Mesothelial cell of epicardium (in vitro differentiated cells): Measurements from ENCODE around the gene CARD6. TPM values are rescaled to one million over a fixed set of nuclear protein-coding genes. Genes with fewer than 3 reads are reported as not detected.
"Not testable (repeated sequence)": the region's sequence is repeated elsewhere in the genome, so short reads cannot be mapped to it uniquely, and the experiment has no call there.

Experiments used
- DNase-seq, 2 experiments: peaks; one replicate each; pipeline ENCODE4 v3.0.0; 2021; ENCODE audit warnings: low spot score in 2 of 2; ENCODE audit not compliant: unreplicated experiment in 2 of 2
- H3K27ac Mint-ChIP-seq: 2 replicates; pipeline ENCODE4 v1.8.0; 2021; ENCODE audit warnings: mixed read lengths
- H3K27me3 Mint-ChIP-seq: 2 replicates; pipeline ENCODE4 v1.8.0; 2021; ENCODE audit warnings: low read depth, mixed read lengths
- H3K36me3 Mint-ChIP-seq: 2 replicates; pipeline ENCODE4 v1.8.0; 2021; ENCODE audit warnings: mixed read lengths
- H3K4me1 Mint-ChIP-seq: 2 replicates; pipeline ENCODE4 v1.8.0; 2021; ENCODE audit warnings: mixed read lengths
- H3K4me3 Mint-ChIP-seq: 2 replicates; pipeline ENCODE4 v1.8.0; 2021; ENCODE audit warnings: mild to moderate bottlenecking, moderate library complexity, mixed read lengths
- H3K9me3 Mint-ChIP-seq: 2 replicates; pipeline ENCODE4 v1.8.0; 2021; ENCODE audit warnings: mixed read lengths
- CTCF ChIP-seq: fragments of 200-600 bp; sonication (generic); IDR thresholded peaks from one replicate; pipeline ENCODE4 v1.5.0; 2021; ENCODE audit warnings: antibody characterized with exemption; ENCODE audit not compliant: unreplicated experiment
- total RNA-seq: library from RNA; stranded (reverse); gene quantifications from 3 replicates; pipeline ENCODE4 v1.2.1, GENCODE V29; 2021

The CARD6 gene
- total RNA-seq, 1 donor from 2014 or later = 1.5 TPM

- Mint-ChIP-seq H3K4me3 (no peak overlapping the region), H3K36me3 (no peaks in the 10 kb centered on the region), H3K4me1 (no peaks in the 10 kb centered on the region), H3K27me3 (no peaks in the 10 kb centered on the region), H3K27ac (no peak overlapping the region), H3K9me3 (peaks cover 17% of the 10 kb centered on the region)
- no peak for DNase-seq
- no peak for TF ChIP-seq CTCF
Observed at GRCh38 chr5:40877371-40877988, 36.3 kb downstream of the CARD6 start.

- no peaks in the 10 kb centered on the region for H3K36me3 Mint-ChIP-seq
- no peak overlapping the region for H3K4me3 Mint-ChIP-seq
- H3K9me3 Mint-ChIP-seq = peaks cover 17% of the 10 kb centered on the region
- H3K27me3 Mint-ChIP-seq = no peaks in the 10 kb centered on the region
- no peak overlapping the region for H3K27ac Mint-ChIP-seq
- H3K4me1 Mint-ChIP-seq = no peaks in the 10 kb centered on the region
- no peak for DNase-seq
- peak; percentile 88 for TF ChIP-seq CTCF
Observed at GRCh38 chr5:40879163-40879942, 38.2 kb downstream of the CARD6 start.

- H3K4me3 Mint-ChIP-seq = no peak overlapping the region
- H3K9me3 Mint-ChIP-seq = peaks cover 15% of the 10 kb centered on the region
- DNase-seq = no peak
- no peaks in the 10 kb centered on the region for H3K4me1 Mint-ChIP-seq
- peaks cover 4% of the 10 kb centered on the region for H3K27me3 Mint-ChIP-seq
- no peak overlapping the region for H3K27ac Mint-ChIP-seq
- no peaks in the 10 kb centered on the region for H3K36me3 Mint-ChIP-seq
- no peak for TF ChIP-seq CTCF
Observed at GRCh38 chr5:40882291-40882690, 41.1 kb downstream of the CARD6 start.

GRCh38 chr5:40883051-40883450, 41.9 kb downstream of the CARD6 start:
- not testable (repeated sequence) for H3K4me1 Mint-ChIP-seq, H3K27me3 Mint-ChIP-seq, H3K36me3 Mint-ChIP-seq, DNase-seq, H3K4me3 Mint-ChIP-seq, H3K27ac Mint-ChIP-seq
- peaks cover 11% of the 10 kb centered on the region for H3K9me3 Mint-ChIP-seq

GRCh38 chr5:40895440-40896425, 54.6 kb downstream of the CARD6 start:
- H3K9me3 Mint-ChIP-seq = peaks cover 18% of the 10 kb centered on the region
- not testable (repeated sequence) for DNase-seq, H3K27me3 Mint-ChIP-seq, H3K27ac Mint-ChIP-seq, H3K4me1 Mint-ChIP-seq, H3K36me3 Mint-ChIP-seq
- peak overlapping the region; percentile 5 for H3K4me3 Mint-ChIP-seq

- no peaks in the 10 kb centered on the region for H3K36me3 Mint-ChIP-seq
- peak in 1 of 2 experiments; percentile 42 for DNase-seq
- no peak overlapping the region for H3K27ac Mint-ChIP-seq
- no peaks in the 10 kb centered on the region for H3K27me3 Mint-ChIP-seq
- TF ChIP-seq CTCF = peak; percentile 60
- no peaks in the 10 kb centered on the region for H3K9me3 Mint-ChIP-seq
- no peak overlapping the region for H3K4me3 Mint-ChIP-seq
- H3K4me1 Mint-ChIP-seq = peaks cover 9% of the 10 kb centered on the region
Observed at GRCh38 chr5:40904205-40904993, 63.2 kb downstream of the CARD6 start.
